ENCODE data around the gene CNTN2.

Gene CNTN2

DNA sequence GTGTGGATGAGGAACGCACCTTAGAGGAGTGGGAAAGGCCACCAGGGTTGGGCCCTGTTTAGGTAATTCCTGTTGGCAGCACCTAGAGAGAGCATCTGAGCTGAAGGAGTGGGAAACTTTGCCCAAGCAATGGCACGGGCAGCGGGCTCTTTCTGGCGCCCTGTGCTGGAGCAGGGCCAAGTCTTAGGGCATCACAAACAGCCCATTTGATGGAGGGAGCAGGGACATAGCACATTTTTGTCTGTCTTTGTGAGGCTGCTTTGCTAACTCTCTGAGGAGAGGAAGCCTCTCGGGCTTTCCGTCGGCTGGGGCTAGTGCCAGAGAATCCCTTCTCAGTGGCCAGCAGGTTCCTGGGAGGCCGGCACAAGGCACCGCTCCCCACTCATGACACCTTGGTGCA, 22.5 kb upstream of the CNTN2 start:
- DNase-seq = no peak

- no peak for DNase-seq
These were observed 18.3 kb upstream of the CNTN2 start for GRCh38 chr1:205024679-205025078.

GRCh38 chr1:205025239-205025638, 17.8 kb upstream of the CNTN2 start:
- DNase-seq = no peak

GRCh38 chr1:205026181-205026580, 16.8 kb upstream of the CNTN2 start:
- DNase-seq = no peak

- no peak for DNase-seq
These were observed 14.6 kb upstream of the CNTN2 start for GRCh38 chr1:205028390-205028789.

GRCh38 chr1:205028924-205029323, 14.1 kb upstream of the CNTN2 start:
- no peak for DNase-seq

GRCh38 chr1:205030241-205030640, 12.8 kb upstream of the CNTN2 start:
- DNase-seq = no peak

- DNase-seq = no peak
These were observed 12.1 kb upstream of the CNTN2 start for GRCh38 chr1:205030896-205031295.

GRCh38 chr1:205032508-205032907, 10.5 kb upstream of the CNTN2 start:
- DNase-seq = no peak

DNA sequence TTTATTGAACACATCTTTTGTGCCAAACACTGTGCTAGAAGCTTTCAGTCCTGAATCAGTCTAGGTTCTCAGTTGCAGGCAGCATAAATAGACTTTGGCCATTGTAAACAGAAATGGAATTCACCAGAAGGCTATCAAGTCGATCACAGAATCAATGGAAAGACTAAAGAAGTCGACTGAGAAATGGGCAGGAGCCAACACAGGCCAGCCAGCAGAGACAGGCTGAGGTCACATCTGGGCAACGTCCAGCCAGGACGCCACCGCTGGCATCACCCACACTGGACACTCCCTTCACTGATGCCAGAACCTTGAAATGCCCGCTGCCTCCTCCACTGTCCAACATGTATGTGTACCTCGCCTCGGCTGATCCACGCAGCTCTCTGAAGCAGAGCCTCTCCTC, 5.5 kb upstream of the CNTN2 start:
- no peak for DNase-seq

GRCh38 chr1:205038132-205038786, 4.8 kb upstream of the CNTN2 start:
- no peak for DNase-seq

- no peak for DNase-seq
These were observed 1.9 kb upstream of the CNTN2 start for GRCh38 chr1:205041001-205041715.

DNA sequence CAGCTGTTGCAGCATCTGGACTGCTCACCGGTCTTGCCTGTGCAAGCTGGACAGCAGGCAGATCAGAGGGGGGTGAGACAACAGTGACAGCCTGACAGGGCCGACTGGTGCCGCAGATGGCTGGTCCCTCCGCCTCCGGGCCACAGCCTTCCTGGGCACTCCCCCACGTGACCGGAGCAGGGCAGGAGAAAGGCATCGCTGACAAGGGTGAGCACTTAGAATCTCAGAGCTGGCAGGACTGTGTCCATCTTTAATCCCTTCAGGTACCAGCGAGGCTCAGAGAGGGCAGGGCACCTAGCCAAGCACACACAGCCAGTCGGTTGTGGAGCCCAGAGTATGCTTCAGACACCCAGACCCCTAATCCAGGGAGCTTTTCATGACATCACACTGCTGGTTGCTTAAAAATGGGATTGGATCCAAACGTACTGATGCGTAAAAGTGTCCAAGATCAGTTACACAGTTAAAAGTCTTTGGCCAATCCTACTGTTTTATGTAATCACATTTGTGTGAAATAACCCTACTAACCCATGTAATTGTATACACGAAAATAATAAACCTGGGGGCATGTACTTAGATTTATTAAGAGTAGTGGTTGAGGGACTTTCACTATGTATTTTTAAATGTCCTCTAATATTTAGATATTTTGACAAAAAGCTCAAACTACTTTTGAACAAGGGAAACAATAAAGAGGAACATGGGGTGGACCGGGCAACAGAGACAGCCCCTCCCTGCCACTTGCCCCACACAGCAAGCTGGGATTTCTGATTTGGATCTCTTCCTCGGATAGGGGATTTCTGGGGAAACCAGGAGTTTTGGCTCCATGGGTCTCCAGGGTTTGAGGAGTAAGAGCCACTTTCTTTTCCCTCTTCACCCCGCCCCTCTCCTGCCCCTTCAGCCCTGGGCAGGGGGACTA, 758 bp upstream of the CNTN2 start:
- no peak for DNase-seq

GRCh38 chr1:205043866-205044265, 854 bp downstream of the CNTN2 start:
- DNase-seq = no peak

DNA sequence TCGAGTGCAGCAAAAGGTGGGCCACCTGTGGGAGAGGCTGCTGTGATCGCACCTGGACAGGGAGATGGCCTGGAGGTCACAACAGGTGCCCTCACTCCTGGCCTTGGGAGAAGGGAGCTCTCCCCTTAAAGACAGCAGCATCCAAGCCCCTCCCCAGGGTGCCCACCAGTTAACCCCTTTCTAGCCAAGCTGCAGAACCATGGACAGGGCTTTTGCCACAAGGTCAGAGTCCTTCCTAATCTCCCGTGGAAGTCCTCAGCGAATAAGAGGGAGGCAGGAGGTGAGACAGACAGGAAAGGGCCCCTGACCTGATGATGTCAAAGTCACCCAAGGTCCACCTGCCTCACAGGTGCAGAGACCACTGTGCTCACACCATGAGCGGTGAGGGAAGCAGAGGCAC, 1.7 kb downstream of the CNTN2 start:
- no peak for DNase-seq

GRCh38 chr1:205045146-205045545, 2.1 kb downstream of the CNTN2 start:
- no peak for DNase-seq

DNA sequence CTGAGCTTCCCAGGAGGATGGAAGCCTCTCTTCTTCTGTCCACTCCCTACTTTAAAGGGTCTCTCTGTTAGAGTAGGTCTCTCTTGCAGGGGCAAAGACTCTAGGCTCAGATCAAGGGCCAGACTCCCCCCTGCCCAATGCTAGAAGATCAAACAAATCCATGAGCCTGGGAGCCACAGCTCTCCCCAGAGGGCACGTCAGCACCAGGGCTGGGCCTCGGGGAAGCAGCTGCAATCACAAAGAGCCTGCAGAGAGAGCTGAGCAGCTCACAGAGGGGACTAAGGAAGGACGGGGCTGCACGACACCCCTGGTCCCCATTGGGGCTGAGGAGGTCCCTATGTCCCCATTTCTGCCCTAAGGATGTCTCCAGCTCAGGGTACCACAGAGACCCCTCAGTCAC, 3.9 kb downstream of the CNTN2 start:
- DNase-seq = no peak

DNA sequence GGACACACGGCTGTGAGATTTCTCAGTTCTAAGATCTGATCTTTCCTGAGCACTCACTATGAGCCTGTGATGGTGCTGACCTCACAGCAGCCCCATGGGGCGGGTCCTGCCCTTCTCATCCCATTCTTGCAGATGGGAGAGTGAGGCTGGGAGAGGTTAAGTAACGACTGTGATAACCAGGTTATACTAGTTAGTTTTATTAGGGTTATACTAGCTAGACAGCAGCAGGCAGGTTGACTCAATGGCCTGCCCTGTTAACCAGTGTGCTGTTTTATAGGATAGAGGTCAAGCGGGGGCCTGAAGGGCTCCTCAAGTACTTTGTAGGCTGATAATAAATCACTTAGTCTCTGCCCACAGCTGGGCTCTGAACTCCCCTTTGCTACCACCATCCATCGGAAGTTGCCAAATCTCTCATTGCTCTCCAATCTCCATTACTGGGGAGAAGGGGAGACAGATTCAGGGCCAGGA, 4.8 kb downstream of the CNTN2 start:
- DNase-seq = no peak

DNA sequence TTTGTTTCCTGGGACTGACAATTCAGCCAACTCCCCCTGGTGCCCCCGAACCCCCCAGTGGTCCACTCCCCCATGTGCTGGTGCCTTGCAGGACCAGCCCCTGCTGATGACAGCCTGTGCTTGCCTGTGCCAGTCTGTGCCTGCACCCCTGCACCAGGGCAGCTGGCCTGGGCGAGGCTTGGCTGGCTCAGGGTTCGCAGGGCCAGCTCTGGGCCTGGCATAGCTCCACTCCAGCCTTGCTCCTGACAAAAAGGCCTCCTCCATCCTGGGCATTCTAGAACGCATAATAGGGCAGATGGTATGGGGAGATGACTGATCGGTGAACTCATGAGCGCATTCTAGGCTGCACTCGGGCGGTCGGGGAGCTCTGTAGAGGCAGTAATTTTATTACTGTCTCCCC, 5.4 kb downstream of the CNTN2 start:
- DNase-seq = no peak

DNA sequence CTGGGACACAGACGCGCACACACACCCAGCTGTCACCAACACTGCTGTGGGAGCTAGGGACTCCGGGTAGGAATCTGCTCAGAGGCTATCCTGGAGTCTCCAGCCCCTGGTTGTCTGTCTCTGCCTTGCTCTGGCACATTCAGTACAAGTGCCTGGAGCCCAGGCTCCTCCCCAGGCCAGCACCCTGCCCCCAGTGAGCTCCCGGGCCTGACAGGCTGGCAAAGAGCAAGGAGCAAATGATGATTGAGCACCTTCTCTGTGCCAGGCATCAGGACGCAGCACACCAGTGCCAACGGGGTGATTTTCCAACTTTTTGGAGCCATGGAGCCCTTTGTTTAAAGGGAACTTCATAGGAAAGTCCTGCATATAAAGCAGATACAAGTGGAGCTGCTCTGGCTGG, 6.5 kb downstream of the CNTN2 start:
- DNase-seq = no peak

GRCh38 chr1:205052690-205053089, 9.7 kb downstream of the CNTN2 start:
- DNase-seq = no peak

GRCh38 chr1:205053296-205053695, 10.3 kb downstream of the CNTN2 start:
- no peak for DNase-seq

DNA sequence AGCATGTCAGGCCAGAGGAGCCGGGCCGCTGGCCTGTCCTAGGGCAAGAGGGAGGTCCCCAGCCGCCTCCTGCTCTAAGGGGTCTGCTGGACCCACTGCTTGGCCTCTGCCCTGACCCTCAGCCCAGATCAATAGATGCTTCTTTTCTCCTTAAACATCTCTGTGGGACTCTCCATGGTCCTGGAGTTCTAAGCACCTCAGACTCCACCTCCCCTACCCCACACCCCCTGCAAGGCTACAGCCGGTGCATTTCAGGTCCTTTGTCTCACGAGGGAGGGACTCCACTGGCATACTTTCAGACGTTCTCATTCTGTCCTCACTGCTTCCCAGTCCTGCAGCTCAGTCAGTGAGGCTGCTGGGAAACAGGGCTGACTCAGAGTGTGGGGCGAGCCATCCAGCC, 11.0 kb downstream of the CNTN2 start:
- DNase-seq = no peak

DNA sequence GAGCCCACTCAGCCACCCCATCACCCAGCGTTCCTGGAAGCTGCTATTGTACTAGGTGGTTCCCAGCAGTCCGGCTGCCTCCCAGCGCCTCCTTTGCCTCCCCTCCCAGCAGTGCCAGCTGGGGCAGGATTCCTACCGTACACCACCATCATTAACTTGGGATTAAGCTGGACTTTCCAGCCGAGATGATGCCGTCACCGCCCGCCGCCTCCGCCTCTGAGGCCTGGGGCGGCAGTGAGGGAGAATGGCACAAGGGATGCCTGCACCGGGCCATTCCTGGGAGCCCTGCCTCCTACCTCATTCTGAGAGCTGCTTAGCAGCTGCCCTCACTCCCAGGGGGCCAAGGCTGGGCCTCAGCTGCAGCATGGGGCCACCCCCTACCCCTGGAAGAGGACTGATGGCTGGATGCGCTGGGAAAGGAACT, 13.2 kb downstream of the CNTN2 start:
- DNase-seq = no peak

Data from AML-193 (cell line).